ENCODE results near the gene ITGB1. TPM values are rescaled to one million over a fixed set of nuclear protein-coding genes. Genes with fewer than 3 reads are reported as not detected.

ITGB1 gene
- total RNA-seq, 4 donors from 2014 or later: 57.8 to 256 (median 162) TPM

GRCh38 chr10:32893916-32894664 is 63.9 kb downstream of the ITGB1 start:
- no peaks in the 10 kb centered on the region for H3K27me3 ChIP-seq
- H3K9me3 ChIP-seq: no peaks in the 10 kb centered on the region
- H3K27ac ChIP-seq: no peak overlapping the region
- no peaks in the 10 kb centered on the region for H3K4me1 ChIP-seq
- H3K4me3 ChIP-seq: no peak overlapping the region
- no peak for DNase-seq
- no peak for TF ChIP-seq POLR2A (IDR thresholded peaks at IDR 0.05)
- TF ChIP-seq, protein P1, sequence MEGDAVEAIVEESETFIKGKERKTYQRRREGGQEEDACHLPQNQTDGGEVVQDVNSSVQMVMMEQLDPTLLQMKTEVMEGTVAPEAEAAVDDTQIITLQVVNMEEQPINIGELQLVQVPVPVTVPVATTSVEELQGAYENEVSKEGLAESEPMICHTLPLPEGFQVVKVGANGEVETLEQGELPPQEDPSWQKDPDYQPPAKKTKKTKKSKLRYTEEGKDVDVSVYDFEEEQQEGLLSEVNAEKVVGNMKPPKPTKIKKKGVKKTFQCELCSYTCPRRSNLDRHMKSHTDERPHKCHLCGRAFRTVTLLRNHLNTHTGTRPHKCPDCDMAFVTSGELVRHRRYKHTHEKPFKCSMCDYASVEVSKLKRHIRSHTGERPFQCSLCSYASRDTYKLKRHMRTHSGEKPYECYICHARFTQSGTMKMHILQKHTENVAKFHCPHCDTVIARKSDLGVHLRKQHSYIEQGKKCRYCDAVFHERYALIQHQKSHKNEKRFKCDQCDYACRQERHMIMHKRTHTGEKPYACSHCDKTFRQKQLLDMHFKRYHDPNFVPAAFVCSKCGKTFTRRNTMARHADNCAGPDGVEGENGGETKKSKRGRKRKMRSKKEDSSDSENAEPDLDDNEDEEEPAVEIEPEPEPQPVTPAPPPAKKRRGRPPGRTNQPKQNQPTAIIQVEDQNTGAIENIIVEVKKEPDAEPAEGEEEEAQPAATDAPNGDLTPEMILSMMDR (IDR thresholded peaks at IDR 0.05): no peak
- peaks cover 0 to 31% (median 0%) of the 10 kb centered on the region in 3 donors for H3K36me3 ChIP-seq

DNA sequence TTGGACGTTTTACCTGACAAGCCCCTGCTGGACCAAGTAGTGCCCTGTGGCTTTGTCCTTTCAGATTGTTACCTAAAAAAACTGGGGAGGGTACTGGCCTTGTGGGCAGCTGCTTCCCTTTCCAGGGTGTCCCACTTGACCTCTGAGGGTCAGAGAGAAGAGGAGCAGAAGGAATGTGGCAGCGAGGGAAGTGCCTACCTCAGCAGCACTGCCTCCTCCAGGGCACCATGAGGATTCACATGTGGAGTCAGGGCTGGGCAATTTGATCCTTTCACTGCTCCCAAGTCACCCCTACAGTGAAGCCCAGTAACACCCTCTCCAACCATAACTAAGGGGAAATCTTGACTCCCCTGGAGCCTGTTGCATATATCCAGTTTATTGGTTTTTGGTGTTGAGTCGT is 64.6 kb downstream of the ITGB1 start:
- Histone ChIP-seq H3K27ac (no peak overlapping the region), H3K27me3 (no peaks in the 10 kb centered on the region), H3K9me3 (no peaks in the 10 kb centered on the region), H3K4me1 (no peaks in the 10 kb centered on the region), H3K4me3 (no peak overlapping the region), H3K36me3 (peaks cover 0 to 25% (median 0%) of the 10 kb centered on the region in 3 donors)
- DNase-seq: no peak
- TF ChIP-seq, protein P1 (IDR thresholded peaks at IDR 0.05): no peak
- TF ChIP-seq POLR2A (IDR thresholded peaks at IDR 0.05): no peak

GRCh38 chr10:32891261-32891660 is 66.8 kb downstream of the ITGB1 start:
- no peaks in the 10 kb centered on the region for H3K9me3 ChIP-seq
- no peaks in the 10 kb centered on the region for H3K4me1 ChIP-seq
- no peak overlapping the region for H3K4me3 ChIP-seq
- TF ChIP-seq, protein P1 (IDR thresholded peaks at IDR 0.05): no peak
- no peak for TF ChIP-seq POLR2A (IDR thresholded peaks at IDR 0.05)
- no peaks in the 10 kb centered on the region for H3K27me3 ChIP-seq
- no peak for DNase-seq
- H3K36me3 ChIP-seq: peaks cover 0 to 4% (median 0%) of the 10 kb centered on the region in 3 donors
- H3K27ac ChIP-seq: no peak overlapping the region

GRCh38 chr10:32890444-32890843 is 67.6 kb downstream of the ITGB1 start:
- TF ChIP-seq POLR2A (IDR thresholded peaks at IDR 0.05): no peak
- H3K27ac ChIP-seq: no peak overlapping the region
- no peaks in the 10 kb centered on the region for H3K4me1 ChIP-seq

DNA sequence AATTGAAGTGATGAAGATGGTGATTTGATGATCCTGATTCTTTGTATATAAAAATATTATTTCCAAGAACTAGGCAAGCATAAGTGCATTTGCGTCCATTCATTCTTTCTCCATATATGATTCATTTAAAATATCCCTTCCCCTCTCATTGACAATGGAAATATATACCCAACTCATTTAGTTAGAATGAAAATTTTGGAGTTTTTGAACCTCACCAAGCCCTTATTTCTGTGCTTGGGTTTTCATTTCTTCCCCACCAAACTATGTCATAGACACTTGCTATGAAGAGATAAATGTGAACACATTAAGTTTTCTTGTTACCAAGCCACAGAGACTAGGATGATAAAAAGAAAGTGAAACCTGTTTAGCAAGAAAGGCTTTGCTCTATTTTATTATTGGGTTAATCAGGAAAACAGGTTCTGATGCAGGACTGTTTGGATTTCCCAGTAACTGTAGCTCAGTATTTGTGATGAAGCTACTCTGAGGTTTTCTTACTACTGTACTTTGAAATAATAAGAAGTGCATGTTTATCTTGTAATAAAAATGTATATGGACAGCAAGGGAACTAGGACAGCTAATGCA is 68.3 kb downstream of the ITGB1 start:
- H3K4me3 ChIP-seq: no peak overlapping the region
- H3K27ac ChIP-seq: no peak overlapping the region
- no peak for TF ChIP-seq POLR2A (IDR thresholded peaks at IDR 0.05)
- TF ChIP-seq, protein P1 (IDR thresholded peaks at IDR 0.05): no peak
- no peaks in the 10 kb centered on the region for H3K36me3 ChIP-seq
- no peaks in the 10 kb centered on the region for H3K27me3 ChIP-seq
- H3K4me1 ChIP-seq: no peaks in the 10 kb centered on the region
- DNase-seq: no peak
- H3K9me3 ChIP-seq: no peaks in the 10 kb centered on the region

More at GRCh38 chr10:32890444-32890843, 67.6 kb downstream of the ITGB1 start:
- Histone ChIP-seq H3K27me3 (no peaks in the 10 kb centered on the region), H3K4me3 (no peak overlapping the region), H3K36me3 (no peaks in the 10 kb centered on the region), H3K9me3 (no peaks in the 10 kb centered on the region)
- no peak for DNase-seq

- H3K36me3 ChIP-seq: no peaks in the 10 kb centered on the region
- H3K27me3 ChIP-seq: no peaks in the 10 kb centered on the region
- no peak for TF ChIP-seq POLR2A (IDR thresholded peaks at IDR 0.05)
- TF ChIP-seq, protein P1 (IDR thresholded peaks at IDR 0.05): no peak
- H3K27ac ChIP-seq: no peak overlapping the region
- no peaks in the 10 kb centered on the region for H3K9me3 ChIP-seq
- no peaks in the 10 kb centered on the region for H3K4me1 ChIP-seq
- DNase-seq: no peak
- H3K4me3 ChIP-seq: no peak overlapping the region
Observed at GRCh38 chr10:32888161-32888927, 69.7 kb downstream of the ITGB1 start.
